ENCODE measurements around the gene PIM1.

Gene PIM1

DNA sequence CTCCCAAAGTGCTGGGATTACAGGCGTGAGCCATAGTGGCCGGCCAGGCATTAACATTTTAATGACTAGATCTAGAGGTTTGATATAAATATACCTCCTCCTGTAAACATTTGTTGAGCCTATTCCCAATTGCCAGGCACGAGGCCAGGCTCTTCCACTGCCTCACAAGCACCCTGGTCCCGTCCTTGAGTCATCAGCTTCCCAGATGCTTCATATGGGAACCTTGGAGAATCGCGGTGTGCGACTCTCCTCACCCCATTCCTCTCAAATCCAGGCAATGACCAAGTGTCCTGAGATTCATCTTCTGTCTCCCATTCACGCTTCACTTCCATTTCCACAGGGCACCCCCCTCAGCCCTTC lies 35.9 kb upstream of the PIM1 start:
- TF ChIP-seq CTCF (conservative IDR thresholded peaks at IDR 0.05; ENCODE audit: low read depth, low read length), result no peak
- H3K4me3 ChIP-seq (ENCODE audit: low read depth, low read length), result no peak overlapping the region
- DNase-seq (ENCODE audit: low read depth), result no peak

DNA sequence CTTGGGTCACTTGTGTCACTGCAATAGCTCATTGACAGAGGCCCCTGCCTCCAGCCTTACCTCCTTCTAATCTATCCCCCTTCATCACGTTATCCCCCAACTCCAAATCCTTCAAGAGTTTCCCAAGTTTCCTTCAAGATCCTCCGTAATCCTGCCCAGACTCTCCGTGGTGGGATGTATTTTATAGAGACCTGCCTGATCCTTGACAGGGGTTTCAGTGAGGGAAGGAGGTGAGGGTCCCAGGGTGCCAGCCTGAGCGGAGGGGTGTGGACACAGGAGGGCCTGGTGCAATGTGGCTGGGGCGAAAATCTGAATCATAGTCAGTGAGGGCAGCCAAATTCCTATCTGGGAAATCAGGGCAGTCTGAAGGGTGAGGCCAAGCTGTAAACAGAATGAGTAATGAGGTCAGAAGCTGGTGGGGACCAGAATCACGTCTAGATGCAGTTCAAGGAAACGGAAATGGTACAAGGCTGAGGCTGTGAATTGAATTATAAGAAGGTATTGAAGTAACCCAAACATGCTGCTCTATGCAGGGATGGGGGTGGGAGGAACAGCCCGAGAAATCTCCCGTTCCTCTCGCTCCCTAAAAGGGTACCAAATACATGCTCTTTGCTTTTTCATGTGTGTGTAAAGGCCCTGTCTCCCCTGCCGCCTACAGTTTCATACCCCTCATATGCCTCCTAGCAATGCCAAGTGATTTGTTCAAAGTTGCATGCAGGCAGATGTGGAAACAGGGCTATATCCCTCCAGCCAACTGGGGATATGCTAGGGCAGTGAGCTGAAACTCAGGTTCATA lies 35.4 kb upstream of the PIM1 start:
- no peak for TF ChIP-seq CTCF (conservative IDR thresholded peaks at IDR 0.05; ENCODE audit: low read depth, low read length)
- H3K4me3 ChIP-seq (ENCODE audit: low read depth, low read length), result no peak overlapping the region
- peak; percentile 97 for DNase-seq (ENCODE audit: low read depth)

- peak; percentile 51 for DNase-seq (ENCODE audit: low read depth)
- H3K4me3 ChIP-seq (ENCODE audit: low read depth, low read length), result no peak overlapping the region
- TF ChIP-seq CTCF (conservative IDR thresholded peaks at IDR 0.05; ENCODE audit: low read depth, low read length), result no peak
Measured at GRCh38 chr6:37135835-37136694, 33.9 kb upstream of the PIM1 start.

DNA sequence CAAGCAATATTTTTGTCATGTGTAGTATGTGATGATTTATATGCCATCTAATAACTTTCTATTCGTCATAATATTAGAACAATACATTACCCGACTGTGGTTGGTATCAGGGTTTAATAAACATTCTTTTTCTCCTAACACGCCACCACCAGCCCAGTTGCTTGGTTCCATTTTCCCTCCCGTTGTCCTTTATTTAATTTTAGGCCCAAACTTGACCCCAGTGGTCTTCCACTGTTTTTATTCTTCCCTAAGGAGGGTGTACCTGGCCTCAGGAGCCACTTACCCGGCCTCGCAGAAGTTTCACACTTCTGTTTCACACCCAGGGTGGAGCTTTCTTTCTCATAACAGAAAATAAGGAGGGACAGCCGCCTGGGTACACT lies 33.1 kb upstream of the PIM1 start:
- TF ChIP-seq CTCF (conservative IDR thresholded peaks at IDR 0.05; ENCODE audit: low read depth, low read length), result no peak
- no peak for DNase-seq (ENCODE audit: low read depth)
- no peak overlapping the region for H3K4me3 ChIP-seq (ENCODE audit: low read depth, low read length)

DNA sequence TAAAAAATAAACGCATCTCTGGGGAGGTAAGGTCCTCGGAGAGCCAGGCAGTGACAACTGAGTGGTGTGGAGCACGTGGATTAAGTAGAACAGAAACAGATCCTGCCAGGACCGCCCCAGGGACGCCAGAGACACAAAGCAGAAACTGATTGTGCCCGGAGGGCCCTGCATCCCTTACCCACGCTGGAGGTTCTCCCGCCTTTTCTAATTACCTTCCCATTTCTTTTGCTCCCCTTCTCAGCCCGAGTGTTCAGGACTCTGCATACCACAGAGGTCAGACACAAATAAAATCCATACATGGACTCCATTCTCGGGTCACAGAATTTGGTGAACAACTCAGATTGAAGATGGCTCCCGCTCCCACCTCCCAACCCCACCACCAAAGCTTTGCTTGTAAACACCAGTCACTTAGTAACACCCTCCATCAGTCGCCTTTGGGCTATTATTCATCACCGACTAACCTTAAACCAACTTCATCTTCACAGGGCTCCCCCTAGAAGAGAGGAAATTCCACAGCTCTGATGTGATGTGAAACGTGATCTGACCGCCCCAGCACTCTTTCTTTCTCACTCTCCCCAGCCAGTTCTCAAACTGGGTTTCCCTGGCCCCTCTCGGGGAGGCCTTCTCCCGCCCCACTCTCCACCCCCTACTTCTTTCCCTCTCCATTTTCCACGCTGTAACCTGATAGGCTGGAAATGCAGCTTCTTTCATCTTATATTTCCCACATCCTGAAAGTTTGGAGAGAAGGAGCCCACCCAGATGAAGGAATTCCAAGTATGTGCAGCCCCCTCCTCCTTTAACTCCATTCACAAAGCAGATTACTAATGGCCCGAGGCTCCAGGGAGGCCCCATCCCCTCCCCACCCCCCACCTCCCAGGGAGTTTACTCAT lies 32.5 kb upstream of the PIM1 start:
- DNase-seq (ENCODE audit: low read depth), result peak; percentile 99
- H3K4me3 ChIP-seq (ENCODE audit: low read depth, low read length), result peak overlapping the region; percentile 11
- no peak for TF ChIP-seq CTCF (conservative IDR thresholded peaks at IDR 0.05; ENCODE audit: low read depth, low read length)

- no peak for DNase-seq (ENCODE audit: low read depth)
- TF ChIP-seq CTCF (conservative IDR thresholded peaks at IDR 0.05; ENCODE audit: low read depth, low read length), result no peak
- H3K4me3 ChIP-seq (ENCODE audit: low read depth, low read length), result no peak overlapping the region
Measured at GRCh38 chr6:37138856-37139229, 31.1 kb upstream of the PIM1 start.
